Measurements from ENCODE around the gene C16orf90.

GRCh38 chr16:3528406-3528805 lies 33.1 kb upstream of the C16orf90 start:
- TF ChIP-seq YY1 (IDR thresholded peaks at IDR 0.05; ENCODE audit: insufficient read depth, insufficient read length) (no peak), ZNF274 (IDR thresholded peaks at IDR 0.05; ENCODE audit: low read depth, low read length) (no peak), SUZ12 (IDR thresholded peaks at IDR 0.05; ENCODE audit: extremely low read depth, insufficient read depth, insufficient read length) (no peak)

Measured in NT2/D1 (cell line).